WERI-Rb-1 (cell line): Measurements from ENCODE around the gene TPSAB1.

Experiments used
- DNase-seq: peaks from one replicate; pipeline ENCODE4 v3.0.0-alpha.2; 2020
- H3K27ac ChIP-seq: fragments of 250-450 bp; sonication (Bioruptor Pico); 2 replicates; pipeline ENCODE4 v1.5.1; 2020; ENCODE audit warnings: mild to moderate bottlenecking, moderate library complexity
- H3K27me3 ChIP-seq: fragments of 250-450 bp; sonication (Bioruptor Pico); 2 replicates; pipeline ENCODE4 v1.5.1; 2021; ENCODE audit warnings: mild to moderate bottlenecking, low read depth, moderate library complexity; ENCODE audit not compliant: insufficient read depth, severe bottlenecking
- H3K36me3 ChIP-seq: fragments of 250-450 bp; sonication (Bioruptor Pico); 2 replicates; pipeline ENCODE4 v1.5.1; 2020; ENCODE audit warnings: mild to moderate bottlenecking, moderate library complexity
- H3K4me3 ChIP-seq: 2 replicates; pipeline ENCODE4 v1.5.1; 2011; ENCODE audit warnings: low read depth, mild to moderate bottlenecking, control low read depth, low read length
- H3K9me3 ChIP-seq: fragments of 250-450 bp; sonication (Bioruptor Pico); 2 replicates; pipeline ENCODE4 v1.5.1; 2021; ENCODE audit warnings: mild to moderate bottlenecking, moderate library complexity; ENCODE audit not compliant: severe bottlenecking
- TF ChIP-seq, protein P1 (sequence below): IDR thresholded peaks from 2 replicates; pipeline ENCODE4 v1.5.1; 2011; ENCODE audit warnings: low read depth, mild to moderate bottlenecking, control low read depth, inconsistent platforms, low read length

TPSAB1 gene

DNA sequence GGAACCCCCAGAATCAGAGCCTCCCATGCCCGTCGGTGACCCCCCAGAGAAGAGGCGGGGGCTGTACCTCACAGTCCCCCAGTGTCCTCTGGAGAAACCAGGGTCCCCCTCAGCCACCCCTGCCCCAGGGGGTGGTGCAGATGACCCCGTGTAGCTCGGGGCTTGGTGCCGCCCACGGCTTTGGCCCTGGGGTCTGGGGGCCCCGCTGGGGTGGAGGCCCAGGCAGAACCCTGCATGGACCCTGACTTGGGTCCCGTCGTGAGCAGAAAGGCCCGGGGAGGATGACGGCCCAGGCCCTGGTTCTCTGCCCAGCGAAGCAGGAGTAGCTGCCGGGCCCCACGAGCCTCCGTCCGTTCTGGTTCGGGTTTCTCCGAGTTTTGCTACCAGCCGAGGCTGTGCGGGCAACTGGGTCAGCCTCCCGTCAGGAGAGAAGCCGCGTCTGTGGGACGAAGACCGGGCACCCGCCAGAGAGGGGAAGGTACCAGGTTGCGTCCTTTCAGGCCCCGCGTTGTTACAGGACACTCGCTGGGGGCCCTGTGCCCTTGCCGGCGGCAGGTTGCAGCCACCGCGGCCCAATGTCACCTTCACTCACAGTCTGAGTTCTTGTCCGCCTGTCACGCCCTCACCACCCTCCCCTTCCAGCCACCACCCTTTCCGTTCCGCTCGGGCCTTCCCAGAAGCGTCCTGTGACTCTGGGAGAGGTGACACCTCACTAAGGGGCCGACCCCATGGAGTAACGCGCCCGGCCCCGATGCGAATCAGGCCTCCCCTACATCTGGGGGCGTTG is 19.5 kb upstream of the TPSAB1 start:
- no peaks in the 10 kb centered on the region for H3K27me3 ChIP-seq
- TF ChIP-seq, protein P1, sequence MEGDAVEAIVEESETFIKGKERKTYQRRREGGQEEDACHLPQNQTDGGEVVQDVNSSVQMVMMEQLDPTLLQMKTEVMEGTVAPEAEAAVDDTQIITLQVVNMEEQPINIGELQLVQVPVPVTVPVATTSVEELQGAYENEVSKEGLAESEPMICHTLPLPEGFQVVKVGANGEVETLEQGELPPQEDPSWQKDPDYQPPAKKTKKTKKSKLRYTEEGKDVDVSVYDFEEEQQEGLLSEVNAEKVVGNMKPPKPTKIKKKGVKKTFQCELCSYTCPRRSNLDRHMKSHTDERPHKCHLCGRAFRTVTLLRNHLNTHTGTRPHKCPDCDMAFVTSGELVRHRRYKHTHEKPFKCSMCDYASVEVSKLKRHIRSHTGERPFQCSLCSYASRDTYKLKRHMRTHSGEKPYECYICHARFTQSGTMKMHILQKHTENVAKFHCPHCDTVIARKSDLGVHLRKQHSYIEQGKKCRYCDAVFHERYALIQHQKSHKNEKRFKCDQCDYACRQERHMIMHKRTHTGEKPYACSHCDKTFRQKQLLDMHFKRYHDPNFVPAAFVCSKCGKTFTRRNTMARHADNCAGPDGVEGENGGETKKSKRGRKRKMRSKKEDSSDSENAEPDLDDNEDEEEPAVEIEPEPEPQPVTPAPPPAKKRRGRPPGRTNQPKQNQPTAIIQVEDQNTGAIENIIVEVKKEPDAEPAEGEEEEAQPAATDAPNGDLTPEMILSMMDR, result no peak
- H3K36me3 ChIP-seq, result peaks cover 66% of the 10 kb centered on the region
- no peak for DNase-seq
- no peaks in the 10 kb centered on the region for H3K9me3 ChIP-seq
- no peak overlapping the region for H3K4me3 ChIP-seq
- H3K27ac ChIP-seq, result no peak overlapping the region

DNA sequence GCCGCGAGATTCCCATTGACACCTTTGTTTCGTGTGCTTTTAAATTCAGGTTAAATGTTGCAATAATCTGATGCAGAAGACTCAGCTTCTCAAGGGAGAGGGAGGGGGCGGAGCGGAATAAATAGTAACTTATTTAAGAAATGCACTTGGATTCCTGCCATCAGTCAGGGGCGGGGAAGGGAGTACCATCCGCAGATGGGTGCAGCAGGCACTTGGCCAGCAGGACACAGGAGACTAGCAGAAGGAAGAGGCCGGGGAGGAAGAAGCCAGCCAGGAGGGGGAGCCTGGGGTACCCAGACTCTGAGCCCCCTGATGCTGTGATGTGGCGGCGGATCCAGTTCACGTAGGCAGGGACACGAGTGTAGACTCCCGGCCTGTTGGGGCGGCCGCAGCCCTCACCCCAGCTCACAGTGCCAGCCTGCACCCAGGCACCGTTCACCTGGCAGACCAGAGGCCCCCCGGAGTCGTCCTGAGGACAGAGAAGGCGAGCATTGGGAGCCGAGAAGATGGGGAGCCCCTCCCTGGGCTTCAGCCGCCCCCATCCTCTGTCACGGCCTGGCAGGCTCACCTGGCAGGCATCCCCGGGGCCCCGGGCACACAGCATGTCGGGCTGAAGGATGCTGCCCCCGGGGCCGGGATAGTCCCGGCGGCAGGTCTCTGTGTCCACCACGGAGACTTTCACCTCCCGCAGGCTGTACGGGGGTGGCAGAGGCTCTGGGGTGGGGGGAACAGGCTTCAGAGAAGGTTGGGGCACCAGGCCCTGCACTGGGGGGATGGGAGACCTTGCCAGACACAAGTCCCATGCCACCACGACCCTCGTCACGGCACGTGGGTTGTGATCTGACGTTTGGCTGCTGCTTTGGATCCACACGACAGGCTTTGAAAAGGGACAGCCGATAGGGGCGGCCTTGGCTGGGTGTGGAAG is 18.6 kb upstream of the TPSAB1 start:
- no peaks in the 10 kb centered on the region for H3K27me3 ChIP-seq
- H3K9me3 ChIP-seq, result no peaks in the 10 kb centered on the region
- TF ChIP-seq, protein P1, result no peak
- no peak for DNase-seq
- H3K36me3 ChIP-seq, result peaks cover 57% of the 10 kb centered on the region
- H3K27ac ChIP-seq, result no peak overlapping the region
- no peak overlapping the region for H3K4me3 ChIP-seq

DNA sequence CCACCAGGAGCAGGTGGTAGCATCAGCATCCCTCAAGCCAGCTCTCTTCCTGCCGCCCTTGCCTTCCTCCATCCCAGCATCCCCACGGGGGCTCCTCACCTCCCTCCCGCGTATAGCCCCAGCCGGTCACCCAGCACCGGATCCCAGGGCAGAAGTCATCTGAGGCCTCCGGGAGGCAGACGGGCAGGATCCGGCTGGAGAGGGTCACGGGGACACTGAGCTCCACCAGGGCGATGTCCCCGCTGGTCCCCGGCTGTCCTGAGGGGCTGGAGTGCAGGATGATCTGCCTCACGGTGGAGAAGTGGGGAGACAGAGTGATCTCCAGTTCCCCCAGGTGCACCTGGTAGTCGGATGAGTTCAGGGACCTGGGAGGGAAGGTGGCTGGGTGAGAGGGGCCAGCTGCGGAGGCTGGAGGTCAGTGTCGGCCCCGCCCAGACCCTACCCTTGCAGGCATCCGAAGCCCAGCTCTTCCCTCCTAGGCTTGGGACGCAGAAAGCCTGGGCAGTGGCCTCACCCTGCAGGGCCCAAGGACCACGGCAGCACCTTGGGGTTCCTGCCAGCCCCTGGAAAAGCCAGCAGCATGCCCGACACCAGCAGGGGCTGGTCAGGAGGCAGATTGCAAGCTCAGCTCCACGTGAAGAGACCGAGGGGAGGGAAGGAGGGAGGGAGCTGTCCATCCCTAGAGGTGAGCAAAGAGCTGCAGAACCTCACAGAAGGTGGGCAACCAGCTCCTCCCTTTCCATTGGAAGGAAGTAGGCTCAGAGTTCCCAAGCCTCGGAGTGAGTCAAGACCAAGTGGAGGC is 17.8 kb upstream of the TPSAB1 start:
- TF ChIP-seq, protein P1, result no peak
- DNase-seq, result no peak
- H3K27me3 ChIP-seq, result no peaks in the 10 kb centered on the region
- no peaks in the 10 kb centered on the region for H3K9me3 ChIP-seq
- H3K27ac ChIP-seq, result no peak overlapping the region
- H3K36me3 ChIP-seq, result peaks cover 48% of the 10 kb centered on the region
- H3K4me3 ChIP-seq, result no peak overlapping the region

DNA sequence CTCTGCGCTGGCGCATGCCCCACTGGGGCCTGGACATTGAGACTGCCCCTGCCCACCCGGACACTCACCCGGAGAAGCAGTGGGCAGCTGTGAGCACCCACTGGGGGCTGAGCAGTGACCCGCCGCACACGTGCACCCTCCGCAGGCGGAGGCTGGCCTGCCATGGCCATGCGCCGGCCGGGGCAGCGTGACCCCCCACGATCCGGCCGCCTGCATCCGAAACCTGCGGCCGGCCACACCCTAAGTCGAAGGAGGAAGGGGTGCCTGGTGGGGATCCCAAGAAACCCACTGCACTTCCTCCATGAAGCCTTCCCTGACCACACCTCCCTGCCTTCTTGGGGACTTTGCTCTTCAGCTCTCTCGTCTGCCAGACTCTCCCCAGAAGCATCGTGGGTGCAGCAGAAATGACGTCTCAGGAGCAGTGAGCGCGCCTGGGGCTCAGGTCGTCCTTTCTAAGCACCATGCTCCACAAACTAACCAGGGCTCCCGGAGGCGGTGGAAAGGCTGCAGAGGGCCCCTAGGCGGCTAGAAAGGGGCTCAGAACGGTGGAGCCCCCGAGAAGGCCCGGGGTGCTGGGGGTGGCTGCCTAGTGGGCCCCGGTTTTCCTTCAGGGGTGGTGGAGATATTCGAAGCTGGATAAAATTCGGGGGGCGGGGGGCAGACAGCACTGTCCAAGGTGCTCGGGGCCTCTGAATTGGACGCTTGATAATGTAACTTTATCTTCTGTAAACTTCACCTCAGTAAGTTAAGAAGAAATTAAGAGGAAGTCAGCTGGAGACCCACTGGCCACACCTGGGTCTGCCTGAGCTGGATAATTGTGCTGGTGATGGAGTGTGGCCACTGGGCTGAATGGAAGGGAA is 16.9 kb upstream of the TPSAB1 start:
- TF ChIP-seq, protein P1, result no peak
- Histone ChIP-seq H3K36me3 (peaks cover 41% of the 10 kb centered on the region), H3K27me3 (no peaks in the 10 kb centered on the region), H3K9me3 (no peaks in the 10 kb centered on the region), H3K27ac (no peak overlapping the region), H3K4me3 (no peak overlapping the region)
- DNase-seq, result no peak

DNA sequence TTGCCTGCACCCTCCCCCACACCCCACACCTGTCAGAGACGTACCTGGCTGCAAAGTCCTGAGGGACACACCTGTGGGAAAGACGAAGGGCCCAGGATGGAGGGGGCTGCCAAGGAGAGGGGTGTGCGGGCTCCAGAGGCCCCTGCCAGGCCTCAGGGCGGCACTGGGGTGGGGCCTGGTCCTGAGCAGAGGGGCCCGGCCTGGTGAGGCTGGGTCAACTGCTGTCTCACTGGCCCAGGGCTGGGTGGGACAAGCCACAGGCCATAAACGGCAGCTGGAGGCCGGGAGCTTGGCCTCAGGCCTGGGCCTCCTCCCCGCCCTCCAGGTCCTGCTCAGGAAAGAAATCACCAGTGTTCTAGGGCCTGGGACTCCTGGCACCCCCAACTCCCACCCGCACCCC is 15.9 kb upstream of the TPSAB1 start:
- H3K4me3 ChIP-seq, result no peak overlapping the region
- DNase-seq, result no peak

More for the DNA sequence above, 15.9 kb upstream of the TPSAB1 start:
- Histone ChIP-seq H3K27ac (no peak overlapping the region), H3K27me3 (no peaks in the 10 kb centered on the region), H3K36me3 (peaks cover 33% of the 10 kb centered on the region), H3K9me3 (no peaks in the 10 kb centered on the region)
- TF ChIP-seq, protein P1, result no peak
